Body of pancreas (tissue), 4 donors: ENCODE measurements around the gene TEX14.

ENCODE experiments used
- POLR2A ChIP-seq, 3 donors: fragments of 450-650 bp; IDR thresholded peaks; one replicate each; pipeline ENCODE4 v1.6.1; 2016; ENCODE audit warnings: antibody characterized with exemption in 3 of 3, mild to moderate bottlenecking in 2 of 3
- TF ChIP-seq, protein P1 (sequence below), 7 experiments: fragments of 450-650 bp in 4 of 7; fragments of 200-600 bp in 3 of 7; sonication (generic) in 3 of 7; IDR thresholded peaks; one replicate each; pipeline ENCODE4 v1.5.1; 2016 to 2019; ENCODE audit warnings: antibody characterized with exemption in 7 of 7

DNA sequence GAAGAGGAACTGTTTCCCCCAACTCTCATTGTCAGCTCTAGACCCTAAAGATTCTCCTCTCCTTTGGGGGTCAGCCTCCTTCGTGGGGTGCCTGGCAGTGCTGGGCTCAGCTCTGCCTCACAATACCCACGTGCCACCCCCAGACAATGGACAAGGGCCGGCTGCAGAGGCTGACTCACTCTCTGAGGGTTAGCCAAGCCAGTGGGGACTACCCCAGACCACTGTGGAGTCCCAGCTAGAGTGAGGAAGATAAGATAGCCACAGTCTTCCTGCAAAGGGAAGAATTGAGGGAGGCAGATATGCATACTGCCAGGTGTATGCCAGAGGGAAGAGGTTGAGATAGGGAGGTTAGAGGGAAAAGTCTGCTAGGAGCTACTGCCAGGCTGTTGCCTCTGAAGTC lies 163.9 kb downstream of the TEX14 start:
- TF ChIP-seq, protein P1, sequence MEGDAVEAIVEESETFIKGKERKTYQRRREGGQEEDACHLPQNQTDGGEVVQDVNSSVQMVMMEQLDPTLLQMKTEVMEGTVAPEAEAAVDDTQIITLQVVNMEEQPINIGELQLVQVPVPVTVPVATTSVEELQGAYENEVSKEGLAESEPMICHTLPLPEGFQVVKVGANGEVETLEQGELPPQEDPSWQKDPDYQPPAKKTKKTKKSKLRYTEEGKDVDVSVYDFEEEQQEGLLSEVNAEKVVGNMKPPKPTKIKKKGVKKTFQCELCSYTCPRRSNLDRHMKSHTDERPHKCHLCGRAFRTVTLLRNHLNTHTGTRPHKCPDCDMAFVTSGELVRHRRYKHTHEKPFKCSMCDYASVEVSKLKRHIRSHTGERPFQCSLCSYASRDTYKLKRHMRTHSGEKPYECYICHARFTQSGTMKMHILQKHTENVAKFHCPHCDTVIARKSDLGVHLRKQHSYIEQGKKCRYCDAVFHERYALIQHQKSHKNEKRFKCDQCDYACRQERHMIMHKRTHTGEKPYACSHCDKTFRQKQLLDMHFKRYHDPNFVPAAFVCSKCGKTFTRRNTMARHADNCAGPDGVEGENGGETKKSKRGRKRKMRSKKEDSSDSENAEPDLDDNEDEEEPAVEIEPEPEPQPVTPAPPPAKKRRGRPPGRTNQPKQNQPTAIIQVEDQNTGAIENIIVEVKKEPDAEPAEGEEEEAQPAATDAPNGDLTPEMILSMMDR (IDR thresholded peaks at IDR 0.05), result no peak
- TF ChIP-seq POLR2A (IDR thresholded peaks at IDR 0.05), result no peak
